ENCODE data around the gene KCNQ1OT1.

KCNQ1OT1 gene

DNA sequence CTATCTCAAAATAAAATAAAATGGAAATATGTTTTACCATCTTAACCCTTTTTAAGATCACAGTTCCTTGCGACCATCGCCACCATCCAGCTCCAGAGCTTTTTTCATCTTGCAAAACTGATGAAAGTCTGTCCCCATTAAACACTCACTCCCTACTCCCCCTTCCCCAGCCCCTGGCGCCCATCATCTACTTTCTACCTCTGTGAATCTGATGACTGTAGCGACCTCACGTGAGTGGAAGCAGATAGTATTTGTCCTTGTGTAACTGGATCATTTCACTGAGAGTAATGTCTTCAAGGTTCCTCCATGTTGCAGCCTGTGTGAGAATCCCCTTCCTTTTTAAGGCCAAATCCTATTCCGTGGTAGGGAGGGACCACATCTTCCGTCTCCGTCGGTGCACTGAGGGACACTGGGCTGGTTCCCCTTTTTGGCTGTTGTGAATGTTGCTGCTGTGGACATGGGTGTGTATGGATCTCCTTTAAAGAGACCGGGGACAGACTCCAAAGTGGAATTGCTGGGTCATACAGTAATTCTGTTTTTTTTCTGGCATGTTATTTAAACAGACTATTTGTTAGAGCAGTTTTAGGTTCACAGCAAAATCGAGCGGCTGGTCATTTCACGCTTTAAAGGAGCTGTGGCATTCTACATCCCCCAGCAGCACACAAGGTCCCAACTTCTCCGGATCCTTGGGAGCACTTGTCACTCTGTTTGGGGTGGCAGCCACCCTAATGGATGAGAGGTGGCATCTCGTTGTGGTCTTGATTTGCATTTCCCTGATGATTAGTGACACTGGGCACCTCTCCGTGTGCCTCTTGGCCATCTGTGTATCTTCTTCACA lies 135.0 kb downstream of the KCNQ1OT1 start (continued):
- TF ChIP-seq, protein P1, sequence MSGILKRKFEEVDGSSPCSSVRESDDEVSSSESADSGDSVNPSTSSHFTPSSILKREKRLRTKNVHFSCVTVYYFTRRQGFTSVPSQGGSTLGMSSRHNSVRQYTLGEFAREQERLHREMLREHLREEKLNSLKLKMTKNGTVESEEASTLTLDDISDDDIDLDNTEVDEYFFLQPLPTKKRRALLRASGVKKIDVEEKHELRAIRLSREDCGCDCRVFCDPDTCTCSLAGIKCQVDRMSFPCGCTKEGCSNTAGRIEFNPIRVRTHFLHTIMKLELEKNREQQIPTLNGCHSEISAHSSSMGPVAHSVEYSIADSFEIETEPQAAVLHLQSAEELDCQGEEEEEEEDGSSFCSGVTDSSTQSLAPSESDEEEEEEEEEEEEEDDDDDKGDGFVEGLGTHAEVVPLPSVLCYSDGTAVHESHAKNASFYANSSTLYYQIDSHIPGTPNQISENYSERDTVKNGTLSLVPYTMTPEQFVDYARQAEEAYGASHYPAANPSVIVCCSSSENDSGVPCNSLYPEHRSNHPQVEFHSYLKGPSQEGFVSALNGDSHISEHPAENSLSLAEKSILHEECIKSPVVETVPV (CRISPR knock-in tag; IDR thresholded peaks at IDR 0.05): no peak
- TF ChIP-seq ZNF70 (CRISPR knock-in tag; IDR thresholded peaks at IDR 0.05): no peak
- no peak for TF ChIP-seq ZFP30 (CRISPR knock-in tag; IDR thresholded peaks at IDR 0.05)
- TF ChIP-seq, protein P2, sequence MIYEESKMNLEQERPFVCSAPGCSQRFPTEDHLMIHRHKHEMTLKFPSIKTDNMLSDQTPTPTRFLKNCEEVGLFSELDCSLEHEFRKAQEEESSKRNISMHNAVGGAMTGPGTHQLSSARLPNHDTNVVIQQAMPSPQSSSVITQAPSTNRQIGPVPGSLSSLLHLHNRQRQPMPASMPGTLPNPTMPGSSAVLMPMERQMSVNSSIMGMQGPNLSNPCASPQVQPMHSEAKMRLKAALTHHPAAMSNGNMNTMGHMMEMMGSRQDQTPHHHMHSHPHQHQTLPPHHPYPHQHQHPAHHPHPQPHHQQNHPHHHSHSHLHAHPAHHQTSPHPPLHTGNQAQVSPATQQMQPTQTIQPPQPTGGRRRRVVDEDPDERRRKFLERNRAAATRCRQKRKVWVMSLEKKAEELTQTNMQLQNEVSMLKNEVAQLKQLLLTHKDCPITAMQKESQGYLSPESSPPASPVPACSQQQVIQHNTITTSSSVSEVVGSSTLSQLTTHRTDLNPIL (CRISPR knock-in tag; IDR thresholded peaks at IDR 0.05; ENCODE audit: low read depth): no peak

DNA sequence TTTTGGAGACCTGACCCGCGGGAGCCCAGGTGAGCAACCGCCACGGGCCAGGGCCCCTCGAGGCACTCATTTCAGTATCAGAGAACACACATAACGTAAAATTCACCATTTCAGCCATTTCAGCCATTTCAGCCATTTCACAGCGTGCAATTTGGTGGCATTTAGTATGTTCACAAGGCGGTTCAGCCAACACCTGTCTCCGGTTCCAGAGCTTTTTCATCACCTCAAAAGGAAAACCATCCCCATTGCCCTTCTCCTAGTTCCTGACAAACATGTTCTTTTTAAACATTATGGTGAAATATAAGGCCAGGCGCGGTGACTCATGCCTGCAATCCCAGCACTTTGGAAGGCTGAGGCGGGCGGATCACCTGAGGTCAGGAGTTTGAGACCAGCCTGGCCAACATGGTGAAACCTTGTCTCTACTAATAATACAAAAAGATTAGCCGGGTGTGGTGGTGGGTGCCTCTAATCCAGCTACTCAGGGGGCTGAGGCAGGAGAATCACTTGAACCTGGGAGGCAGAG lies 135.7 kb downstream of the KCNQ1OT1 start:
- no peak for TF ChIP-seq ZFP3 (CRISPR knock-in tag; IDR thresholded peaks at IDR 0.05)
- no peak for TF ChIP-seq OSR1 (CRISPR knock-in tag; IDR thresholded peaks at IDR 0.05)
- no peak for TF ChIP-seq ZNF8 (CRISPR knock-in tag; IDR thresholded peaks at IDR 0.05)
- no peak for TF ChIP-seq ZC3H10 (CRISPR knock-in tag; IDR thresholded peaks at IDR 0.05)
- TF ChIP-seq ESRRG (CRISPR knock-in tag; IDR thresholded peaks at IDR 0.05): no peak
- TF ChIP-seq, protein P1 (CRISPR knock-in tag; IDR thresholded peaks at IDR 0.05): no peak
- TF ChIP-seq SNAI2 (CRISPR knock-in tag; IDR thresholded peaks at IDR 0.05): no peak
- no peak for TF ChIP-seq TOX (CRISPR knock-in tag; IDR thresholded peaks at IDR 0.05; ENCODE audit: borderline replicate concordance)
- ATAC-seq: no peak

DNA sequence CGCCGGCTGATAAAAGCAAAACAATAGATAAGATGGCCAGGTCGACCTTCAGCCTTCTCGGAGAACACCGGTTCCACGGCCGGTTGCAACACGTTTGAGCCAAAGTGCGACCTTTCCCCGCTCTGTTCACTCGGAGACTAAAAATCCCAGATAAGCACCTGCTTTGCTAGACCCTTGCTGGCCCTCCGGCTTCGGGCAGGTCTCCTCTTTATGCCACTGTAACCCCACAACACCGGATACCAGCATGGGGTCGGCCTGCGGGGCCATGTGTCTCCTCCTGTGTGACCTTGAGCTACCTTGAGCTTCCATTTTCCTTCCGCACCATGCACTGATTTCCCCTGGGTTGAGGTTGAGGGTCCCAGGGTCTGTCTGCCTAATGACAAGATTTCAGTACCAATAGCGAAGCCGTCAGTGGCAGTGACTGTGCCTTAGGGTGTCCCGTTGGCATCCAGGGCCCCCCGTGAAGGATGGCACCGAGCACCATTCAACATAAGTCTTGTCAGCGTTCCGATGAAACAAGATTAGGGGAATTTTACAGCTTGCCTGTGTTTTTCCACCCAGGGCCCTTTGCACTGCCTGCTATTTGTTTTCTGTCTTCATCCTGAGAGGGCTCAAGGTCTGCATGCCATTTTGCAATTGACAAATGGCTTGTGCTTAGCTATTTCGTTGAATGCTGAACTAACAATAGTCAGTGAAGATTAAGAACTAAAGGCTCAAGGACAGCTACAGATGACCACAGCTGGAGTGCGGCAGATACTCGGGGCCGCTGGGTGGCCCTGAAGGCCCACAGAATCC lies 136.4 kb downstream of the KCNQ1OT1 start:
- no peak for ATAC-seq
- TF ChIP-seq ZNF70 (CRISPR knock-in tag; IDR thresholded peaks at IDR 0.05): no peak
- no peak for TF ChIP-seq TCF4 (CRISPR knock-in tag; IDR thresholded peaks at IDR 0.05; ENCODE audit: borderline replicate concordance)
- TF ChIP-seq ZNF8 (CRISPR knock-in tag; IDR thresholded peaks at IDR 0.05): no peak
- TF ChIP-seq BACH2 (CRISPR knock-in tag; IDR thresholded peaks at IDR 0.05; ENCODE audit: borderline replicate concordance): no peak

DNA sequence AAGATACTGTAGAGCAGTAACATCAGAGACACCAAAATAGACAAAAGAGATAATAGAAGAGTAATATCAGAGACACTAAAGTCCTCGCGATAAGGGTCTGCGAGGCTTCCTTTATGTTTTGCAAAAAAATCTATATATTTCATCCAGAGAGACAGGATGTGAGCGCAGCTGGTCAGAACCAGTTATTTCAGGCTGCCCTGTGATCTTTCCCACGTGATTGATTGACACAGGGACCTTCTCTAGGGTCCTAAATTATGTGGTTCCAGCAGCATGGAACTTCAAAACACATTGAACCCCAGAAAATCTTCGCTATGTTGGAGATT lies 136.9 kb downstream of the KCNQ1OT1 start:
- ATAC-seq: no peak
- TF ChIP-seq, protein P3, sequence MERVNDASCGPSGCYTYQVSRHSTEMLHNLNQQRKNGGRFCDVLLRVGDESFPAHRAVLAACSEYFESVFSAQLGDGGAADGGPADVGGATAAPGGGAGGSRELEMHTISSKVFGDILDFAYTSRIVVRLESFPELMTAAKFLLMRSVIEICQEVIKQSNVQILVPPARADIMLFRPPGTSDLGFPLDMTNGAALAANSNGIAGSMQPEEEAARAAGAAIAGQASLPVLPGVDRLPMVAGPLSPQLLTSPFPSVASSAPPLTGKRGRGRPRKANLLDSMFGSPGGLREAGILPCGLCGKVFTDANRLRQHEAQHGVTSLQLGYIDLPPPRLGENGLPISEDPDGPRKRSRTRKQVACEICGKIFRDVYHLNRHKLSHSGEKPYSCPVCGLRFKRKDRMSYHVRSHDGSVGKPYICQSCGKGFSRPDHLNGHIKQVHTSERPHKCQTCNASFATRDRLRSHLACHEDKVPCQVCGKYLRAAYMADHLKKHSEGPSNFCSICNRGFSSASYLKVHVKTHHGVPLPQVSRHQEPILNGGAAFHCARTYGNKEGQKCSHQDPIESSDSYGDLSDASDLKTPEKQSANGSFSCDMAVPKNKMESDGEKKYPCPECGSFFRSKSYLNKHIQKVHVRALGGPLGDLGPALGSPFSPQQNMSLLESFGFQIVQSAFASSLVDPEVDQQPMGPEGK (CRISPR knock-in tag; IDR thresholded peaks at IDR 0.05; ENCODE audit: borderline replicate concordance): no peak
- no peak for TF ChIP-seq ISL1 (CRISPR knock-in tag; IDR thresholded peaks at IDR 0.05)
- no peak for TF ChIP-seq GLIS3 (CRISPR knock-in tag; IDR thresholded peaks at IDR 0.05)
- TF ChIP-seq ZFP3 (CRISPR knock-in tag; IDR thresholded peaks at IDR 0.05): no peak
- TF ChIP-seq, protein P4, sequence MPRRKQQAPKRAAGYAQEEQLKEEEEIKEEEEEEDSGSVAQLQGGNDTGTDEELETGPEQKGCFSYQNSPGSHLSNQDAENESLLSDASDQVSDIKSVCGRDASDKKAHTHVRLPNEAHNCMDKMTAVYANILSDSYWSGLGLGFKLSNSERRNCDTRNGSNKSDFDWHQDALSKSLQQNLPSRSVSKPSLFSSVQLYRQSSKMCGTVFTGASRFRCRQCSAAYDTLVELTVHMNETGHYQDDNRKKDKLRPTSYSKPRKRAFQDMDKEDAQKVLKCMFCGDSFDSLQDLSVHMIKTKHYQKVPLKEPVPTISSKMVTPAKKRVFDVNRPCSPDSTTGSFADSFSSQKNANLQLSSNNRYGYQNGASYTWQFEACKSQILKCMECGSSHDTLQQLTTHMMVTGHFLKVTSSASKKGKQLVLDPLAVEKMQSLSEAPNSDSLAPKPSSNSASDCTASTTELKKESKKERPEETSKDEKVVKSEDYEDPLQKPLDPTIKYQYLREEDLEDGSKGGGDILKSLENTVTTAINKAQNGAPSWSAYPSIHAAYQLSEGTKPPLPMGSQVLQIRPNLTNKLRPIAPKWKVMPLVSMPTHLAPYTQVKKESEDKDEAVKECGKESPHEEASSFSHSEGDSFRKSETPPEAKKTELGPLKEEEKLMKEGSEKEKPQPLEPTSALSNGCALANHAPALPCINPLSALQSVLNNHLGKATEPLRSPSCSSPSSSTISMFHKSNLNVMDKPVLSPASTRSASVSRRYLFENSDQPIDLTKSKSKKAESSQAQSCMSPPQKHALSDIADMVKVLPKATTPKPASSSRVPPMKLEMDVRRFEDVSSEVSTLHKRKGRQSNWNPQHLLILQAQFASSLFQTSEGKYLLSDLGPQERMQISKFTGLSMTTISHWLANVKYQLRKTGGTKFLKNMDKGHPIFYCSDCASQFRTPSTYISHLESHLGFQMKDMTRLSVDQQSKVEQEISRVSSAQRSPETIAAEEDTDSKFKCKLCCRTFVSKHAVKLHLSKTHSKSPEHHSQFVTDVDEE (CRISPR knock-in tag; IDR thresholded peaks at IDR 0.05): no peak
- TF ChIP-seq PPARA (CRISPR knock-in tag; IDR thresholded peaks at IDR 0.05; ENCODE audit: borderline replicate concordance): no peak
- TF ChIP-seq ARNTL (CRISPR knock-in tag; IDR thresholded peaks at IDR 0.05; ENCODE audit: borderline replicate concordance, low read depth): no peak
- TF ChIP-seq CSDC2 (CRISPR knock-in tag; IDR thresholded peaks at IDR 0.05): no peak
- TF ChIP-seq ZC3H10 (CRISPR knock-in tag; IDR thresholded peaks at IDR 0.05): no peak
- TF ChIP-seq TCF4 (CRISPR knock-in tag; IDR thresholded peaks at IDR 0.05; ENCODE audit: borderline replicate concordance): no peak
- TF ChIP-seq ESRRG (CRISPR knock-in tag; IDR thresholded peaks at IDR 0.05): no peak
- no peak for TF ChIP-seq ZNF8 (CRISPR knock-in tag; IDR thresholded peaks at IDR 0.05)
- TF ChIP-seq, protein P2 (CRISPR knock-in tag; IDR thresholded peaks at IDR 0.05; ENCODE audit: low read depth): no peak
- no peak for TF ChIP-seq SNAI2 (CRISPR knock-in tag; IDR thresholded peaks at IDR 0.05)
- TF ChIP-seq TOX (CRISPR knock-in tag; IDR thresholded peaks at IDR 0.05; ENCODE audit: borderline replicate concordance): no peak
- TF ChIP-seq, protein P1 (CRISPR knock-in tag; IDR thresholded peaks at IDR 0.05): no peak
